ENCODE measurements around the gene IGFL2.
"Not testable (repeated sequence)": the region's sequence is repeated elsewhere in the genome, so short reads cannot be mapped to it uniquely, and the experiment has no call there.

Gene IGFL2

DNA sequence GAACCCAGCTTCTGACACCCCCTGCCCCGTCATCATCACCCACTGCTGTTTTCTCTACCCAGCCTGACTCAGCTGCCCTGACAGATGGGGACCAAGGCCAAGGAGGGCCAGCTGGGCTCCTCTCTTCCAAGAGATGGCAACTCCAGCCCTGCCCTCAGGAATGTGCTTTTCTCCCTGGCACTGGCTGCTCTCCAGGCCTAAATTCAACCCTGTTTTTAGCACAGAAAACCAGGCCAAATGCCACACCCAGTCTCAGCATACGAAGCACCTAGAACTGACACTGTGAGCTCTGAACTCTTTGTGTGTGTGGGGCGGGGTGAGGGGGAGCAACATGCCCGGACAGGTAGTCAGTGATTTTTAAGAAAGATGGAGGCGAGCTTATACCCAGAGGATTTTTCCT, 58.1 kb downstream of the IGFL2 start:
- DNase-seq (ENCODE audit: low spot score), result no peak
- in situ Hi-C loops (cut with MboI; ENCODE audit: low pct_unique_long_range_greater_than_20kb, low sequenced_read_pairs, unreplicated experiment), result no loop called here

DNA sequence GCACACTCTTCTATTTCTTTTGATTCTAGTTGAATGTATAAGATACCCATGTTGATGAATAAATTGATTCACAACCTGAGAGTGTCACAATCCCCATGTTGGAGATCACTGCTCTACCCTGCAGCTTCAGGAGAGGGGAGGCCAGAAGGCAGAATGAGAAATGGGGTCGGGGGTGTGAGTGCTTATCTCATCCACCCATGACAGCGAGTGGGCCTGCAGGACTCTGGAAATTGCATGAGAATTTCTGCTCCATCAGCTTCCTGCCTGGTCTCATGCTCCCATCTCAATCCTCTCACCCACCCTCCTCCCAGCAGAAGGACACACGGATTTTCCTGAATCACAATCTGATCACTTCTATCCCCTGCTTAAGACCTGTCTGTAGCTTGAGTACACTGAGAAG, 58.6 kb downstream of the IGFL2 start:
- TF ChIP-seq, protein P1, sequence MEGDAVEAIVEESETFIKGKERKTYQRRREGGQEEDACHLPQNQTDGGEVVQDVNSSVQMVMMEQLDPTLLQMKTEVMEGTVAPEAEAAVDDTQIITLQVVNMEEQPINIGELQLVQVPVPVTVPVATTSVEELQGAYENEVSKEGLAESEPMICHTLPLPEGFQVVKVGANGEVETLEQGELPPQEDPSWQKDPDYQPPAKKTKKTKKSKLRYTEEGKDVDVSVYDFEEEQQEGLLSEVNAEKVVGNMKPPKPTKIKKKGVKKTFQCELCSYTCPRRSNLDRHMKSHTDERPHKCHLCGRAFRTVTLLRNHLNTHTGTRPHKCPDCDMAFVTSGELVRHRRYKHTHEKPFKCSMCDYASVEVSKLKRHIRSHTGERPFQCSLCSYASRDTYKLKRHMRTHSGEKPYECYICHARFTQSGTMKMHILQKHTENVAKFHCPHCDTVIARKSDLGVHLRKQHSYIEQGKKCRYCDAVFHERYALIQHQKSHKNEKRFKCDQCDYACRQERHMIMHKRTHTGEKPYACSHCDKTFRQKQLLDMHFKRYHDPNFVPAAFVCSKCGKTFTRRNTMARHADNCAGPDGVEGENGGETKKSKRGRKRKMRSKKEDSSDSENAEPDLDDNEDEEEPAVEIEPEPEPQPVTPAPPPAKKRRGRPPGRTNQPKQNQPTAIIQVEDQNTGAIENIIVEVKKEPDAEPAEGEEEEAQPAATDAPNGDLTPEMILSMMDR (IDR thresholded peaks at IDR 0.05; ENCODE audit: extremely low read depth, insufficient read depth, missing control alignments), result no peak
- DNase-seq (ENCODE audit: low spot score), result no peak
- in situ Hi-C loops (cut with MboI; ENCODE audit: low pct_unique_long_range_greater_than_20kb, low sequenced_read_pairs, unreplicated experiment), result no loop called here

More for the DNA sequence above, 58.1 kb downstream of the IGFL2 start:
- TF ChIP-seq, protein P1 (IDR thresholded peaks at IDR 0.05; ENCODE audit: extremely low read depth, insufficient read depth, missing control alignments), result no peak

DNA sequence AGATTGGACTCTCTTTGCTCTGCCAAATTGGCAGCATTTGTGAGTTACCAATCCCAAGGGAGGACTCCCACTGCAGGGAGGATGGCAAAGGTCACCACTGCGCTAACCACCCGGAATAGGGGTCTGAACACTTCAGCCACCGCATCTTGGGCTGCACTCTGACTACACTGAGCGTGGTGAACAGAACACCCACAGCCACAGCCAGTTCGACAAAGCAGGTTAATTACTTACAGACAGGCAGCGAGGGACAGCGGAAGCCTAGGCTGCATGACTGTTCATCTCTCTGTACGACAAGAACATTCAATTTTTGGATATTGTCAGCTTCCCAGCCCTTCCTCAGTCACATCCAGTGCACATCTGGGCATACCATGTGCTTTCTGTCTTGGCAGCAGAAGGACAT, 59.8 kb downstream of the IGFL2 start:
- DNase-seq (ENCODE audit: low spot score); in situ Hi-C loops (cut with MboI; ENCODE audit: low pct_unique_long_range_greater_than_20kb, low sequenced_read_pairs, unreplicated experiment): not testable (repeated sequence)

DNA sequence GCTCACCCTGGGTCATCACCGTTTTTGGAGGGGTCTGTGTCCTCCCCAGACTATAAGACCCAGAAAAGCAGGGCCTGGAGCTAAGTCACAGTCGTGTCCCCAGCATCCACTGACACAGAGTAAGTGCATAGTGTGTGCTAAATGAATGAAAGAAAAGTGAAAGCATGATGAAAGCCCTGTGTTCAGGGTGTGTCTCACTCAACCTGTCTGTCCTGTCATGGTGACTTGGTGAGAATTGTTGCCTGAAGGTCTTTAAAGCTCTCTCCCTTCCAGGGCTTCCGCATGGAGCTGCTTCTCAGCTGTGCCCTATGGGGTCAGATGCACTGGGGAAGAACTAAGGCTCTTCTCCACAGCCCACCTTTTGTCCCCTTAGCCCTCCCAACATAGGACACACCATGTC, 61.0 kb downstream of the IGFL2 start:
- DNase-seq (ENCODE audit: low spot score), result no peak
- TF ChIP-seq, protein P1 (IDR thresholded peaks at IDR 0.05; ENCODE audit: extremely low read depth, insufficient read depth, missing control alignments), result no peak
- in situ Hi-C loops (cut with MboI; ENCODE audit: low pct_unique_long_range_greater_than_20kb, low sequenced_read_pairs, unreplicated experiment), result no loop called here

- DNase-seq (ENCODE audit: low spot score), result no peak
- TF ChIP-seq, protein P1 (IDR thresholded peaks at IDR 0.05; ENCODE audit: extremely low read depth, insufficient read depth, missing control alignments), result no peak
- in situ Hi-C loops (cut with MboI; ENCODE audit: low pct_unique_long_range_greater_than_20kb, low sequenced_read_pairs, unreplicated experiment), result no loop called here
These were observed 61.4 kb downstream of the IGFL2 start for GRCh38 chr19:46209472-46209871.

DNA sequence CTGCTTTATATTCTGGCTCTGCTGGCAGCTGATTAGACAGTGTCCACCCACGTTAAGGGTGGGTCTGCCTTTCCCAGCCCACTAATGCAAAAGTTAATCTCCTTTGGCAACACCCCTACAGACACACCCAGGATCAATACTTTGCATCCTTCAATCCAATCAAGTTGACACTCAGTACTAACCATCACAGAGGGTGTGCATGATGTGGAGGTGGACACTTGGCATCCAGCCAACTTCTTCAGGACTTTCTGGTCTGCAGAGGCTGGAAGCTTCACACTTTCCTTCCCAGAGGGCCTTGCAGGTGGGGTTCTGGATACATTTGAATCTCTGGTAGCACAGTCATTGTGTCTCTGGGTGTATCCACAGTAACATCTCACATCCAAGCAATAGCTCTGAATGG, 62.6 kb downstream of the IGFL2 start:
- in situ Hi-C loops (cut with MboI; ENCODE audit: low pct_unique_long_range_greater_than_20kb, low sequenced_read_pairs, unreplicated experiment), result no loop called here
- TF ChIP-seq, protein P1 (IDR thresholded peaks at IDR 0.05; ENCODE audit: extremely low read depth, insufficient read depth, missing control alignments), result no peak
- DNase-seq (ENCODE audit: low spot score), result no peak
